Measurements from ENCODE around the gene COPG2.

Gene COPG2

DNA sequence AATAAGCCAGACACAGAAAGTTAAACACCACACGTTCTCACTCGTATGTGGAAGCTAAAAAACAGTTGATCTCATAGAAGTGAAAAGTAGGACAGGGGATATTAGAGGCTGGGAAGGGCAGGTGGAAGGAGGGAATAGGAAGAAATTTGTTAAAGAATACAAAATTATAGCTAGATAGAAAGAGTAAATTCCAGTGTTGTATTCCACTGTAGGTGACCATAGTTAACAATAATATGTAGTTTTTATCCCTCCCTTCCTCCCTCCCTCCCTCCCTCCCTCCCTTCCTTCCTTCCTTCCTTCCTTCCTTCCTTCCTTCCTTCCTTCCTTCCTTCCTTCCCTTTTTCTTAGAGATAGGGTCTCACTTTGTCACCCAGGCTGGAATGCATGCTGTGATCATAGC, 196.6 kb downstream of the COPG2 start:
- no peak for DNase-seq (ENCODE audit: low spot score)

DNA sequence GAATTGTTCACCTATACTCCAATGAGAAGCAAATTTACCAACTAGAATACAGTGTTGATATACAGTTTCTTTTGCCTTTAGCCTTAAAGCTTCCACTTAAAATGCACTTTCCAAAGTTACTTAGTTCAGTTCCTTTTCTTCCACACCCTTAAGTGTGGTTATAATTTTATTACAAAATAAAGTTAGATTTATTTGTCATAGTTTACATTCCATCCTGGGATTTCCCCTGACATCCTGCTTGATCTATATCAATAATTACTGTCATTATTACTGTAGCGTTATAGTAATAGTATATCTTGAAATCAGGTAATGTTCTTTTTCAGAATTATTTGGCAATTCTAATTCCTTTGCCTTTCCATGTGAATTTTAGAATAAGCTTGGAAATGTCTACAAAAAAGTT, 199.9 kb downstream of the COPG2 start:
- no peak for DNase-seq (ENCODE audit: low spot score)

- no peak for DNase-seq (ENCODE audit: low spot score)
Measured at GRCh38 chr7:130463553-130464434, 204.8 kb downstream of the COPG2 start.

GRCh38 chr7:130461272-130461671, 207.3 kb downstream of the COPG2 start:
- no peak for DNase-seq (ENCODE audit: low spot score)

- no peak for DNase-seq (ENCODE audit: low spot score)
Measured at GRCh38 chr7:130458257-130458656, 210.3 kb downstream of the COPG2 start.
